ENCODE results near the gene MGRN1.

MGRN1 gene

DNA sequence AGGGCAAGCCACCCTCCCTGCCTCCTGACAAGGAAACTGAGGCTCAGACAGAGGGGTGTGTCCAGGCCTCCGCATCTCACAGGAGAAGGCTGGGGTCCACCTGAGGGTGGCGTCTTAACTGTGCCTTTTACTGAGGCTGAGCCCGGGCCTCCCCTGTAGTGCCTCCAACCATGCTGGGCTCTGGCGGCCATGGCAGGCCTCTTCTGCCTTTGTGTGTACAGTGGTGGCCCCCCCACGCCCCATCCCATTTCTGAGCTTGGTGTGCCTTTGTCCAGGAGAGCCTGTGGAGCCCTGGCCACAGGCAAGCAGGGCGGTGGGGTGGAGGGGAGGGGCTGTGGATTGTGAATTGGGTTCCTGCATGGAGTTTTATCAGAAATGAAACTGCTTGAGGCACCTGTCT lies 31.2 kb downstream of the MGRN1 start:
- TF ChIP-seq, protein P1, sequence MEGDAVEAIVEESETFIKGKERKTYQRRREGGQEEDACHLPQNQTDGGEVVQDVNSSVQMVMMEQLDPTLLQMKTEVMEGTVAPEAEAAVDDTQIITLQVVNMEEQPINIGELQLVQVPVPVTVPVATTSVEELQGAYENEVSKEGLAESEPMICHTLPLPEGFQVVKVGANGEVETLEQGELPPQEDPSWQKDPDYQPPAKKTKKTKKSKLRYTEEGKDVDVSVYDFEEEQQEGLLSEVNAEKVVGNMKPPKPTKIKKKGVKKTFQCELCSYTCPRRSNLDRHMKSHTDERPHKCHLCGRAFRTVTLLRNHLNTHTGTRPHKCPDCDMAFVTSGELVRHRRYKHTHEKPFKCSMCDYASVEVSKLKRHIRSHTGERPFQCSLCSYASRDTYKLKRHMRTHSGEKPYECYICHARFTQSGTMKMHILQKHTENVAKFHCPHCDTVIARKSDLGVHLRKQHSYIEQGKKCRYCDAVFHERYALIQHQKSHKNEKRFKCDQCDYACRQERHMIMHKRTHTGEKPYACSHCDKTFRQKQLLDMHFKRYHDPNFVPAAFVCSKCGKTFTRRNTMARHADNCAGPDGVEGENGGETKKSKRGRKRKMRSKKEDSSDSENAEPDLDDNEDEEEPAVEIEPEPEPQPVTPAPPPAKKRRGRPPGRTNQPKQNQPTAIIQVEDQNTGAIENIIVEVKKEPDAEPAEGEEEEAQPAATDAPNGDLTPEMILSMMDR (IDR thresholded peaks at IDR 0.05; ENCODE audit: low read depth, low read length): no peak

DNA sequence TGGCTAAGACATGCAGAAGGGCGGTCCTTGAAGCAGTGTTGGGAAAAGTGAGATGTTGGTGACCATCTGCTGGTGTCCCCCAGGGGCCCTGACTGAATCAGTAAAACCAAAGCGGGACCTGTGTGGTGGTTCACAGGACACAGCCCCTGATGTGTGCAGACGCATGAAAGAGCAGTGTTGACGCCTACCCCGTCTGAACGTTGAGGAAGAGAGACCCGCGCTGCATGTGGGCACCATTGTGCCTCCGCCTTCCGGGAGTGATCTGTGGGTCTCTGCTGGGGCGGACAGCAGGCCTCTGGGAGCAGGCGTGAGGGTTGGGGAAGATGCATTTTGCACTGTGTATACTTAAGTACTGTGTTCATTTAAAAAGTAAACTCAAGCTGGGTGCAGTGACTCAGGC lies 31.6 kb downstream of the MGRN1 start:
- no peak overlapping the region for H3K4me3 ChIP-seq (replicated peaks in 1 of 2; ENCODE audit: low read depth in 2 of 2, low read length in 2 of 2)
- TF ChIP-seq, protein P1 (IDR thresholded peaks at IDR 0.05; ENCODE audit: low read depth, low read length): no peak
- no peak for DNase-seq (ENCODE audit: low read depth in 2 of 2)

More for the DNA sequence above, 31.2 kb downstream of the MGRN1 start:
- DNase-seq (ENCODE audit: low read depth in 2 of 2): no peak
- H3K4me3 ChIP-seq (replicated peaks in 1 of 2; ENCODE audit: low read depth in 2 of 2, low read length in 2 of 2): no peak overlapping the region

DNA sequence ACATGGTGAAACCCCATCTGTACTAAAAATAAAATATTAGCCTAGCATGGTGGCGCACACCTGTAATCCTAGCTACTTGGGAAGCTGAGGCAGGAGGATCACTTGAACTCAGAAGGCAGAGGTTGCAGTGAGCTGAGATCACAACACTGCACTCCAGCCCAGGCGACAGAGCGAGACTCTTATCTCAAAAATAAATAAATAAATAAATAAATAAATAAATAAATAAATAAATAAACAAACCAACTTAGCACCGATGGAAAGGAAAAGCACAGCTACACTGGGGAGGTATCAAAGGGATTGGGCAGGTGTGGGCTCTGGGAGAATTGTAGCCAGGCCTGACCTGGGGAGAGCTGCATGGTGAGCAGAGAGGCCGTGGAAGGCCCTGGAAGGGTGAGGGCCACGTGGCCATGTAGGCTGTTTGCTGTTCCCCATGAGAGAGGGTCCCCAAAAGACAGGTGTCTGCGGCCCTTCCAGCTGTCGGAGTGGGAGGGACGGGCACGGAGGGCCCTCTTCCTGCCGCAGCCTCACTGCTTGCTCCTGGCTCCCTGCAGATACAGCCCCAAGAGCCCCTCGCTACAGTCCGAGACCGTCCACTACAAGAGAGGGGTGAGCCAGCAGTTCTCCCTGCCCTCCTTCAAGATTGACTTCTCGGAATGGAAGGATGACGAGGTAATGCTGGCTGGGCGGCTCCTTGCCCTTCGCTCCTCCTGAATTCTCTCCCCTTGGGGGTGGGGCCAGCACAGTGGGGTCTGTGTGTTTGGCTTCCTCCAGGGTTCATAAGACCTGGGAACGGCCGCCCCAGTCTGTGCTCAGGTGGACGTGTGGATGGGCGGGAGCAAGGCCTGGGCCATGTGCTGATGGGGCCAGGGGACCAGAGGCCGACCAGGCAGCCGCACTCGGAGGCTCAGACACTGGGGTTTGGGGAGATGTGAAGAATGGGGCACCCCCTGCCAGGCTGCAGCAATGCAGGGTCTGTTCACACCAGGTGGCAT lies 32.4 kb downstream of the MGRN1 start:
- TF ChIP-seq, protein P1 (IDR thresholded peaks at IDR 0.05; ENCODE audit: low read depth, low read length): no peak
- H3K4me3 ChIP-seq (replicated peaks in 1 of 2; ENCODE audit: low read depth in 2 of 2, low read length in 2 of 2): no peak overlapping the region
- no peak for DNase-seq (ENCODE audit: low read depth in 2 of 2)

GRCh38 chr16:4659363-4660353 lies 35.0 kb downstream of the MGRN1 start:
- no peak overlapping the region for H3K4me3 ChIP-seq (replicated peaks in 1 of 2; ENCODE audit: low read depth in 2 of 2, low read length in 2 of 2)

GRCh38 chr16:4660454-4661007 lies 35.9 kb downstream of the MGRN1 start:
- H3K4me3 ChIP-seq (replicated peaks in 1 of 2; ENCODE audit: low read depth in 2 of 2, low read length in 2 of 2): no peak overlapping the region
- TF ChIP-seq, protein P1 (IDR thresholded peaks at IDR 0.05; ENCODE audit: low read depth, low read length): no peak
- peak; percentile 66 to 68 for DNase-seq (ENCODE audit: low read depth in 2 of 2)

More at GRCh38 chr16:4659363-4660353, 35.0 kb downstream of the MGRN1 start:
- TF ChIP-seq, protein P1 (IDR thresholded peaks at IDR 0.05; ENCODE audit: low read depth, low read length): no peak
- no peak for DNase-seq (ENCODE audit: low read depth in 2 of 2)

DNA sequence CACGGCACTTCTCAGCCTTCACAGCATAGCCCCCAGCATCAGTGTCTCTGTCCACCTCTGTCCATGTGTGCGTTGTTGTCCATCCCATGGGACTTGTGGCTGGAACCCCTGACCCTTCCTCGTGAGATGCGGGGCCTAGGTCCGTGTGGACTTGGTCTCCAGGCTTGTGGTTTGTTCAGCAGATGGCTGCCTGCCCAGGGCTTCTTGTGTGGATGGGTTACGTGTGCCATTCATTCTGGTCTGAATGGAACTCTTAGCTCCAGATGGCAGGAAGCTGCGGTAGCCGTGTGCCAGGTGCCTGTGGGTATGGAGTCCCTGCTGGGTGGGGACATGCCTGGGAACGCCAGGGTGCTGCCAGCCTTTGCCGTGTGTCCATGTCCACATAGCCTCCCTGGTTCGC lies 37.0 kb downstream of the MGRN1 start:
- TF ChIP-seq, protein P1 (IDR thresholded peaks at IDR 0.05; ENCODE audit: low read depth, low read length): no peak
- H3K4me3 ChIP-seq (replicated peaks in 1 of 2; ENCODE audit: low read depth in 2 of 2, low read length in 2 of 2): no peak overlapping the region
- no peak for DNase-seq (ENCODE audit: low read depth in 2 of 2)
